GM19035 (cell line): ENCODE measurements around the gene DIP2C.
"Not testable (repeated sequence)": the region's sequence is repeated elsewhere in the genome, so short reads cannot be mapped to it uniquely, and the experiment has no call there.

Source experiments
- ATAC-seq: cut with Tn5 transposase; IDR thresholded peaks from one replicate; pipeline ENCODE4 v1.9.1; 2021; ENCODE audit not compliant: unreplicated experiment

DIP2C gene

GRCh38 chr10:472241-472910 is 217.1 kb downstream of the DIP2C start:
- no peak for ATAC-seq

- no peak for ATAC-seq
Measured at GRCh38 chr10:470339-471003, 219.0 kb downstream of the DIP2C start.

GRCh38 chr10:469947-470338 is 219.5 kb downstream of the DIP2C start:
- no peak for ATAC-seq

- no peak for ATAC-seq
Measured at GRCh38 chr10:459743-460142, 229.7 kb downstream of the DIP2C start.

- ATAC-seq, result no peak
Measured at GRCh38 chr10:458421-458851, 231.0 kb downstream of the DIP2C start.

- ATAC-seq, result no peak
Measured at GRCh38 chr10:456486-456885, 233.0 kb downstream of the DIP2C start.

- ATAC-seq, result no peak
Measured at GRCh38 chr10:454860-455259, 234.6 kb downstream of the DIP2C start.

- no peak for ATAC-seq
Measured at GRCh38 chr10:453647-454046, 235.8 kb downstream of the DIP2C start.

- ATAC-seq, result no peak
Measured at GRCh38 chr10:452512-453426, 236.7 kb downstream of the DIP2C start.

GRCh38 chr10:451856-452255 is 237.6 kb downstream of the DIP2C start:
- no peak for ATAC-seq

GRCh38 chr10:451021-451471 is 238.4 kb downstream of the DIP2C start:
- ATAC-seq, result peak; percentile 98

- no peak for ATAC-seq
Measured at GRCh38 chr10:450463-450862, 239.0 kb downstream of the DIP2C start.

- ATAC-seq, result not testable (repeated sequence)
Measured at GRCh38 chr10:449331-449730, 240.1 kb downstream of the DIP2C start.

GRCh38 chr10:443459-443858 is 246.0 kb downstream of the DIP2C start:
- ATAC-seq, result no peak

- ATAC-seq, result no peak
Measured at GRCh38 chr10:442209-442608, 247.3 kb downstream of the DIP2C start.

GRCh38 chr10:441659-442058 is 247.8 kb downstream of the DIP2C start:
- no peak for ATAC-seq

GRCh38 chr10:440127-440526 is 249.3 kb downstream of the DIP2C start:
- no peak for ATAC-seq

- no peak for ATAC-seq
Measured at GRCh38 chr10:437698-438490, 251.6 kb downstream of the DIP2C start.

GRCh38 chr10:436911-437665 is 252.4 kb downstream of the DIP2C start:
- no peak for ATAC-seq
